Activated T-cell treated with anti-CD3 and anti-CD28 coated beads for 24 hours (primary cell): ENCODE results near the gene CHCHD10.
"Not testable (repeated sequence)": the region's sequence is repeated elsewhere in the genome, so short reads cannot be mapped to it uniquely, and the experiment has no call there.

Source experiments
- DNase-seq: peaks from one replicate; pipeline ENCODE4 v3.0.0-alpha.2; 2020; ENCODE audit warnings: low read depth

Gene CHCHD10

GRCh38 chr22:23750367-23750713, 17.4 kb downstream of the CHCHD10 start:
- no peak for DNase-seq

GRCh38 chr22:23749841-23750301, 17.9 kb downstream of the CHCHD10 start:
- DNase-seq = no peak

- DNase-seq = no peak
Observed at GRCh38 chr22:23745791-23746190, 22.0 kb downstream of the CHCHD10 start.

- no peak for DNase-seq
Observed at GRCh38 chr22:23744485-23744884, 23.3 kb downstream of the CHCHD10 start.

GRCh38 chr22:23744001-23744400, 23.8 kb downstream of the CHCHD10 start:
- DNase-seq = no peak

- DNase-seq = no peak
Observed at GRCh38 chr22:23743303-23743705, 24.5 kb downstream of the CHCHD10 start.

- DNase-seq = no peak
Observed at GRCh38 chr22:23742505-23743264, 25.1 kb downstream of the CHCHD10 start.

GRCh38 chr22:23737696-23738095, 30.1 kb downstream of the CHCHD10 start:
- no peak for DNase-seq

- not testable (repeated sequence) for DNase-seq
Observed at GRCh38 chr22:23728108-23728507, 39.7 kb downstream of the CHCHD10 start.

GRCh38 chr22:23722724-23723123, 45.0 kb downstream of the CHCHD10 start:
- no peak for DNase-seq

- DNase-seq = no peak
Observed at GRCh38 chr22:23722160-23722559, 45.6 kb downstream of the CHCHD10 start.

GRCh38 chr22:23720855-23721254, 46.9 kb downstream of the CHCHD10 start:
- no peak for DNase-seq

GRCh38 chr22:23718371-23719165, 49.2 kb downstream of the CHCHD10 start:
- no peak for DNase-seq

GRCh38 chr22:23716811-23717801, 50.7 kb downstream of the CHCHD10 start:
- peak; percentile 74 for DNase-seq
